Cortex of kidney (tissue), 1 donor: ENCODE data around the gene GZMA.
"Not testable (repeated sequence)": the region's sequence is repeated elsewhere in the genome, so short reads cannot be mapped to it uniquely, and the experiment has no call there.

Experiments
- DNase-seq: peaks from one replicate; lab custom pipeline; 2025; lab: John Stamatoyannopoulos, UW

Gene GZMA

GRCh38 chr5:55102348-55102747, at the start of gene GZMA:
Gene GZMA (plus strand): TSS chr5:55102646. CDS start chr5:55102683, 37 bp downstream.
- DNase-seq, result no peak

GRCh38 chr5:55055183-55055582, 47.3 kb upstream of the GZMA start:
- no peak for DNase-seq

DNA sequence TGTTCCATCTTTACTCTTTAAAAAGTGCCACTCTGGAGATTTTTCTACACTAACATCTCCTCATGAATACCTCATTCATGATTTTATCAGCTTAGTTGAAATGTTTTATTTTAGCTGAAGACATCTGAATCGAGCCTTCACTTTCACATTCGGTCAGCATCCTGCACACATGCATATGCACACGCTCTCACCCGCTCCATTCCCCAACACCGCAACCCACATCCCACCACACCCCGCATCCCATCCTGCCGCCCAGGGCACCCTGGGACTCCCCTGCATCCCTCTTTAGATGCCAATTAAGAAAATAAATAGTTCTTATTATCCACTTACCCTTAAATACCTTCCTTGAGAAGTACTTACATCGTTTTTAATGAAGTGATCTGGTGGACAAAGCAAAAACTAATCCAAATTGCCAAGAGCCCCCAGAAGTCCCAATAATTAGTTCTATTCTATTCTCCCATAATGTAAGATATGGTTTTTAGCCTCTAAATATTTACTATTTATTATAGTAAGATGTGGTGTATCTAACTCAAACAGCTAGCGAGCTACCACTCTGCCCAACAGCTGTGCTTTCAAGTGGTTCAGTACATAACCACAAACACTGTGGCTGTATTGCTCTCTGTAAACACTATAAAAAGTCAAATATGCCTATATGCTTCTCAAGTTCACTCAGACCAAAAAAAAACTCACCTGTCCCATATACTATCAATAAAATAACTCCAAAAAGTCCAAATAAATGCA, 40.2 kb upstream of the GZMA start:
- DNase-seq, result no peak

GRCh38 chr5:55063220-55063863, 39.1 kb upstream of the GZMA start:
- DNase-seq, result no peak

DNA sequence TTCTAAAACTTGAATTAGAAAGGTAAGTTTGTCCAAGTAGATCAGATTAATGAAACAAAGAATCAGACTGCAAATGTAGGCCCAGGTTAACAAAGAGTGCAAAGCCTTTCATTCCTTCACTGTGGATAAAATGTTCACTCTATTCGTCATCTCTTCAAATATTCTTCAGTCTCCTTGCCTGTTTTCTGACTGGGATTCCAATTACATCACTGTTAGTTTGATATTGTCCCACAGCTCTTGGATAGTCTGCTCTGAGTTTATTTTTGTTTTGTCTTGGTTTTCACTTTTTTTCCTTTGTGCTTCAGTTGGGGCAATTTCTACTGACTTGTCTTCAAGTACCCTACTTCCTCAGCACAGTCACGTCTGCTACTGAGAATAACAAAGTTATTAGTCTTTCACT, 38.5 kb upstream of the GZMA start:
- DNase-seq, result no peak

GRCh38 chr5:55064523-55064922, 37.9 kb upstream of the GZMA start:
- DNase-seq, result no peak

GRCh38 chr5:55066277-55066676, 36.2 kb upstream of the GZMA start:
- DNase-seq, result no peak

GRCh38 chr5:55070968-55071367, 31.5 kb upstream of the GZMA start:
- DNase-seq, result no peak

GRCh38 chr5:55071413-55071812, 31.0 kb upstream of the GZMA start:
- DNase-seq, result no peak

GRCh38 chr5:55072666-55073065, 29.8 kb upstream of the GZMA start:
- DNase-seq, result no peak

GRCh38 chr5:55073211-55073610, 29.2 kb upstream of the GZMA start:
- no peak for DNase-seq

DNA sequence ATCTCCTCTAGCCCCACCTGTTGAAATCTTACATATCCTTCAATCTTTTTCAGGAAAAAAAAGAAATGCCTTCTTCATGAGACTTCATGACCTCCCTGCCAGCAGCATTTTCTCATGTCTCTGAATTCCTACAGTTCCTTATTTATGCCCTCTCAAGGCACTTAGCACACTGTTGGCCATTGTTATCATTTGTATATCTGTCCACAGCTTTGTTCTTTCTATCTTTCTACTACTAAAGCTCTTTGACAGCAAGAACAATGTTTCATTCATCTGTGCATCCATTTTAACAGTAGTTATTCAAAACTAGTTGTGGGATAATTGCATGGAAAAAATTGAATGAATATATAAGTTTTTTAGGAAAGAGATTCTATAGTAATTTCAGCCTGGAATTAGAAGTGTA, 20.9 kb upstream of the GZMA start:
- no peak for DNase-seq

DNA sequence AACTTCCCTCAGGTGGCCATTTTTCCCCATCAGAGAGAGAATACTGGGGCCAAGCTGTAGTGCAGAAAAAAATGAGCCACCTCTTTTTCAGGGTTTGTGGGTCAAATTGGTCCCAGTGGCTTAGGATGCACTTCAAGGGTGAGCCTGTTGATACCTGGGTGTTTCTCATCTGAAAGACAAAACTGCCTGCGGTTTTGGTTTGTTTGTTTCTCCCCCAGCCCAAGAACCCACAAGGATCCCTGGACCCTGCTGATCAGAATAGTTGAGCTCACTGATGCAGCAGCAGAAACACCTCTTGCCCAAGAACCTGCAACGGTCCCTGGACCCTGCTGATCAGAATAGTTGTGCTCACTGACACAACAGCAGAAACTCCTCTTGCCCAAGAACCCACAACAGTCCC, 13.1 kb upstream of the GZMA start:
- not testable (repeated sequence) for DNase-seq

GRCh38 chr5:55091011-55091410, 11.4 kb upstream of the GZMA start:
- not testable (repeated sequence) for DNase-seq

GRCh38 chr5:55096182-55096581, 6.3 kb upstream of the GZMA start:
- no peak for DNase-seq

DNA sequence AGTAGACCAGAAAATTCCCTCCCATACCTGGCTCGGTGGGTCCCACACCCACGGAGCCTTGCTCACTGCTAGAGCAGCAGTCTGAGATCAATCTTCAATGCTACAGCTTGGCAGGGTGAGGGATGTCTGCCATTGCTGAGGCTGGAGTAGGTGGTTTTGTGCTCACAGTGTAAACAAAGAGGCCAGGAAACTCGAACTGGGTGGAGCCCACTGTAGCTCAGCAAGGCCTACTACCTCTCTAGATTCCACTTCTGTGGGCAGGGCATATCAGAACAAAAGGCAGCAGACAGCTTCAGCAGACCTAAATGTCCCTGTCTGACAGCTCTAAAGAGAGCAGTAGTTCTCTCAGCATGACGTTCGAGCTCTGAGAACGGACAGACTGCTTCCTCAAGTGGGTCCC, 5.6 kb upstream of the GZMA start:
- no peak for DNase-seq

GRCh38 chr5:55101148-55101547, 1.3 kb upstream of the GZMA start:
- not testable (repeated sequence) for DNase-seq

DNA sequence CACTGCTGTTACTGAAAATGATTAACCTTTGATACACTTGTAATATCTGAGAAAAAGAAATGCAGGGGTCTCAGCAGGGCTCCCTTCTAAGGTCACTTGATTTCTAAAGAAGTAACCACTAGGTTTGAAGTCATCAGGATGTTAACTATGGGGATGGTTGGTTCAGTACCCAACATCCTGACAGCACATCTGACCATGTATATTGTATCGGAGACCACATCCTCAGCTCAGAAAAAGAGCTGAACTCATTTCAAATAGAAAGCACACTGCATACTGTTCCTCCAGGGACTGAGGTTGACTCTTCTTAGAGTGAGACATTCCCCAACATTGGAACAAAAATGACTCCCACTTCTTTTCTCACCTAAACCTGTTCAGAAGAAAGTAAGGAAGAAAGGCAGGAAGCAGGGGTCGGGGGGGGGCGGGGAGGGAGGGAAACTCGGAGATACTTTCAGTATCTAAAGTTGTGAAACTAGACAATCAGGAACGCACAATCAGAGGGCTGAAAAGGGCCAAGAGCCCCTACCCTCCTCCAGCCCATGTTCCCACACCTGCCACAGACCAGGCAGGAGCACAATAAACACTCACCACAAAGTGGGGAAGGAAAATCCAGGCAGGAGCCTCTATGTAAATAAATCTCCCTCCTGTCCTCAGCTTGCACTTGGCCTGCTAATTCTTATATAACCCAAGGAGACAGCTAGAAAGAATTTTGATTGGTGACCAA, 730 bp upstream of the GZMA start:
- no peak for DNase-seq

- DNase-seq, result no peak
These were observed 1.8 kb downstream of the GZMA start for GRCh38 chr5:55104036-55104772.

- no peak for DNase-seq
These were observed 2.7 kb downstream of the GZMA start for GRCh38 chr5:55104946-55105701.

- not testable (repeated sequence) for DNase-seq
These were observed 3.5 kb downstream of the GZMA start for GRCh38 chr5:55105976-55106375.

DNA sequence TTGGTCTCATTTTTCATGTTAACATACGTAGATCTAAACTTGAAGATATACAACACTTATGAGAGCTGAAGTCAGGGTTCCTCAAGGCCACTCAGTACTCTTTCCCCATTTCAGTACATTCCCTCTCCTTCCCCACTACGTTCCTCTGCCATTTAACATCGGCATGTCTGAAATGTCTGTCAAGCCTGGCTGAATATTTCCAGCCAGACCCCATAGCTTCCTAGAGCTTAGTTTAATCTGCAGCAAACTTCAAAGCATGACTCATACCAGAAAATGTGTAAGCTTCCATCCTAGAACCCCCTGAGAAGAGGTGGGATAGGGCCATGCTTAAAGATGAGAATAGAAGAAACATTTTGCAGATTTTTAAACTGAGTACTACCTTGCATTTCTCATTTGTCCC, 6.2 kb downstream of the GZMA start:
- no peak for DNase-seq
